ENCODE measurements around the gene SPAM1.

- TF ChIP-seq POLR2A (IDR thresholded peaks at IDR 0.05) = no peak
- TF ChIP-seq, protein P1, sequence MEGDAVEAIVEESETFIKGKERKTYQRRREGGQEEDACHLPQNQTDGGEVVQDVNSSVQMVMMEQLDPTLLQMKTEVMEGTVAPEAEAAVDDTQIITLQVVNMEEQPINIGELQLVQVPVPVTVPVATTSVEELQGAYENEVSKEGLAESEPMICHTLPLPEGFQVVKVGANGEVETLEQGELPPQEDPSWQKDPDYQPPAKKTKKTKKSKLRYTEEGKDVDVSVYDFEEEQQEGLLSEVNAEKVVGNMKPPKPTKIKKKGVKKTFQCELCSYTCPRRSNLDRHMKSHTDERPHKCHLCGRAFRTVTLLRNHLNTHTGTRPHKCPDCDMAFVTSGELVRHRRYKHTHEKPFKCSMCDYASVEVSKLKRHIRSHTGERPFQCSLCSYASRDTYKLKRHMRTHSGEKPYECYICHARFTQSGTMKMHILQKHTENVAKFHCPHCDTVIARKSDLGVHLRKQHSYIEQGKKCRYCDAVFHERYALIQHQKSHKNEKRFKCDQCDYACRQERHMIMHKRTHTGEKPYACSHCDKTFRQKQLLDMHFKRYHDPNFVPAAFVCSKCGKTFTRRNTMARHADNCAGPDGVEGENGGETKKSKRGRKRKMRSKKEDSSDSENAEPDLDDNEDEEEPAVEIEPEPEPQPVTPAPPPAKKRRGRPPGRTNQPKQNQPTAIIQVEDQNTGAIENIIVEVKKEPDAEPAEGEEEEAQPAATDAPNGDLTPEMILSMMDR (IDR thresholded peaks at IDR 0.05) = no peak
- no peak for TF ChIP-seq EP300 (IDR thresholded peaks at IDR 0.05; ENCODE audit: low read depth)
- no peak for TF ChIP-seq POLR2AphosphoS5 (IDR thresholded peaks at IDR 0.05)
Observed at GRCh38 chr7:123879628-123880027, 45.4 kb upstream of the SPAM1 start.

Data from transverse colon (tissue), 4 donors.